IMR-90 (cell line): ENCODE data around the gene PCDHGA9.

Experiments used
- CHD1 ChIP-seq: IDR thresholded peaks from 2 replicates; pipeline ENCODE4 v1.6.1; 2012; ENCODE audit warnings: low read depth, low read length, improper control_type of control experiment
- SMC3 ChIP-seq: fragments of 150-350 bp; IDR thresholded peaks from 2 replicates; pipeline ENCODE4 v1.6.1; 2016; ENCODE audit warnings: low read depth, mild to moderate bottlenecking, antibody characterized with exemption, low read length, moderate library complexity
- TF ChIP-seq, protein P1 (sequence below): conservative IDR thresholded peaks from 2 replicates; pipeline ENCODE4 v1.5.1; 2012; ENCODE audit warnings: mild to moderate bottlenecking, low read depth, low read length, improper control_type of control experiment

GRCh38 chr5:141409598-141410306, 7.2 kb downstream of the PCDHGA9 start:
- TF ChIP-seq, protein P1, sequence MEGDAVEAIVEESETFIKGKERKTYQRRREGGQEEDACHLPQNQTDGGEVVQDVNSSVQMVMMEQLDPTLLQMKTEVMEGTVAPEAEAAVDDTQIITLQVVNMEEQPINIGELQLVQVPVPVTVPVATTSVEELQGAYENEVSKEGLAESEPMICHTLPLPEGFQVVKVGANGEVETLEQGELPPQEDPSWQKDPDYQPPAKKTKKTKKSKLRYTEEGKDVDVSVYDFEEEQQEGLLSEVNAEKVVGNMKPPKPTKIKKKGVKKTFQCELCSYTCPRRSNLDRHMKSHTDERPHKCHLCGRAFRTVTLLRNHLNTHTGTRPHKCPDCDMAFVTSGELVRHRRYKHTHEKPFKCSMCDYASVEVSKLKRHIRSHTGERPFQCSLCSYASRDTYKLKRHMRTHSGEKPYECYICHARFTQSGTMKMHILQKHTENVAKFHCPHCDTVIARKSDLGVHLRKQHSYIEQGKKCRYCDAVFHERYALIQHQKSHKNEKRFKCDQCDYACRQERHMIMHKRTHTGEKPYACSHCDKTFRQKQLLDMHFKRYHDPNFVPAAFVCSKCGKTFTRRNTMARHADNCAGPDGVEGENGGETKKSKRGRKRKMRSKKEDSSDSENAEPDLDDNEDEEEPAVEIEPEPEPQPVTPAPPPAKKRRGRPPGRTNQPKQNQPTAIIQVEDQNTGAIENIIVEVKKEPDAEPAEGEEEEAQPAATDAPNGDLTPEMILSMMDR: no peak
- TF ChIP-seq SMC3: no peak
- no peak for TF ChIP-seq CHD1
